Cardiac muscle cell (in vitro differentiated cells and primary cell): ENCODE measurements around the gene KRTAP17-1. TPM values are rescaled to one million over a fixed set of nuclear protein-coding genes. Genes with fewer than 3 reads are reported as not detected.
"Not testable (repeated sequence)": the region's sequence is repeated elsewhere in the genome, so short reads cannot be mapped to it uniquely, and the experiment has no call there.

Experiments used
- DNase-seq, 2 donors: peaks; one replicate each; pipeline versions ENCODE4 v3.0.0 to v3.0.0-alpha.2; 2010 to 2017; ENCODE audit warnings: low read depth in 1 of 2, low spot score in 1 of 2
- H3K27ac ChIP-seq: fragments of 200-600 bp; sonication (generic); 2 replicates; pipeline ENCODE4 v1.5.1; 2016
- H3K27me3 ChIP-seq: fragments of 200-600 bp; sonication (generic); 2 replicates; pipeline ENCODE4 v1.6.0; 2016; ENCODE audit warnings: control low read depth
- H3K36me3 ChIP-seq: fragments of 200-600 bp; sonication (generic); 2 replicates; pipeline ENCODE4 v1.5.1; 2016; ENCODE audit warnings: control low read depth
- H3K4me1 ChIP-seq: fragments of 200-600 bp; sonication (generic); 2 replicates; pipeline ENCODE4 v1.8.1; 2017; ENCODE audit warnings: low read depth, mild to moderate bottlenecking, mixed run types
- H3K4me3 ChIP-seq: fragments of 200-600 bp; sonication (generic); 2 replicates; pipeline ENCODE4 v1.5.1; 2016; ENCODE audit warnings: mild to moderate bottlenecking
- H3K9me3 ChIP-seq: fragments of 200-600 bp; sonication (generic); 2 replicates; pipeline ENCODE4 v1.5.1; 2017; ENCODE audit warnings: low read depth, mild to moderate bottlenecking, control low read depth
- polyA plus RNA-seq: library from polyadenylated mRNA; unstranded; fragments of >200 nt; fragmentation: Nextera tagmentation; extraction: Ambion mirVana; gene quantifications from 2 replicates; pipeline ENCODE4 v1.2.1, GENCODE V29; 2016
- total RNA-seq: library from RNA; depleted of rRNA; stranded (reverse); fragments of >200 nt; gene quantifications from 2 replicates; pipeline ENCODE4 v1.2.3, GENCODE V29; 2016
- TF ChIP-seq, protein P1 (sequence below): IDR thresholded peaks from 2 replicates; pipeline ENCODE4 v1.5.1; 2012; ENCODE audit warnings: low read depth, mild to moderate bottlenecking, low read length

Gene KRTAP17-1
- total and polyA plus RNA-seq, 2 experiments from 2014 or later, result not detected

DNA sequence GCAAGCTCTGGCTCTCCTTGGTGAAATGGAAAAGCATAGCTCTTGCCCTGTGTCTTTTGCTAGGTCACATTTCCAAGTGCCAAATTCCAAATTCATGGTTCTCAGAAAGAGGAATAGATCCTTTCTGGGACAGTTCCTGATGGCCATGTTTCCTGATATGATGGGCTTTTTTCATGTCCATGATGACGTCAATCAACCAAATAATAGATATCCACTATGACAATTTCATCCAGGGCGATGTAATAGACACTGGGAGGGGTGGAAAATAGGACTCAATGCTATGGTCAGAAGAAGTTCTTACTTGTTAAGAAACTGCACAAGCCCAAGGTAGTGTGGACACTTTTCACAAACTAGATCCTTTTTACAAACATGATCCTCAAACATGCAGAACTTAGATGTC lies 35.7 kb upstream of the KRTAP17-1 start:
- no peak for DNase-seq
- TF ChIP-seq, protein P1, sequence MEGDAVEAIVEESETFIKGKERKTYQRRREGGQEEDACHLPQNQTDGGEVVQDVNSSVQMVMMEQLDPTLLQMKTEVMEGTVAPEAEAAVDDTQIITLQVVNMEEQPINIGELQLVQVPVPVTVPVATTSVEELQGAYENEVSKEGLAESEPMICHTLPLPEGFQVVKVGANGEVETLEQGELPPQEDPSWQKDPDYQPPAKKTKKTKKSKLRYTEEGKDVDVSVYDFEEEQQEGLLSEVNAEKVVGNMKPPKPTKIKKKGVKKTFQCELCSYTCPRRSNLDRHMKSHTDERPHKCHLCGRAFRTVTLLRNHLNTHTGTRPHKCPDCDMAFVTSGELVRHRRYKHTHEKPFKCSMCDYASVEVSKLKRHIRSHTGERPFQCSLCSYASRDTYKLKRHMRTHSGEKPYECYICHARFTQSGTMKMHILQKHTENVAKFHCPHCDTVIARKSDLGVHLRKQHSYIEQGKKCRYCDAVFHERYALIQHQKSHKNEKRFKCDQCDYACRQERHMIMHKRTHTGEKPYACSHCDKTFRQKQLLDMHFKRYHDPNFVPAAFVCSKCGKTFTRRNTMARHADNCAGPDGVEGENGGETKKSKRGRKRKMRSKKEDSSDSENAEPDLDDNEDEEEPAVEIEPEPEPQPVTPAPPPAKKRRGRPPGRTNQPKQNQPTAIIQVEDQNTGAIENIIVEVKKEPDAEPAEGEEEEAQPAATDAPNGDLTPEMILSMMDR, result no peak
- no peaks in the 10 kb centered on the region for H3K4me1 ChIP-seq
- H3K27me3 ChIP-seq, result no peaks in the 10 kb centered on the region
- no peaks in the 10 kb centered on the region for H3K9me3 ChIP-seq
- no peak overlapping the region for H3K27ac ChIP-seq
- H3K36me3 ChIP-seq, result no peaks in the 10 kb centered on the region
- H3K4me3 ChIP-seq, result no peak overlapping the region

DNA sequence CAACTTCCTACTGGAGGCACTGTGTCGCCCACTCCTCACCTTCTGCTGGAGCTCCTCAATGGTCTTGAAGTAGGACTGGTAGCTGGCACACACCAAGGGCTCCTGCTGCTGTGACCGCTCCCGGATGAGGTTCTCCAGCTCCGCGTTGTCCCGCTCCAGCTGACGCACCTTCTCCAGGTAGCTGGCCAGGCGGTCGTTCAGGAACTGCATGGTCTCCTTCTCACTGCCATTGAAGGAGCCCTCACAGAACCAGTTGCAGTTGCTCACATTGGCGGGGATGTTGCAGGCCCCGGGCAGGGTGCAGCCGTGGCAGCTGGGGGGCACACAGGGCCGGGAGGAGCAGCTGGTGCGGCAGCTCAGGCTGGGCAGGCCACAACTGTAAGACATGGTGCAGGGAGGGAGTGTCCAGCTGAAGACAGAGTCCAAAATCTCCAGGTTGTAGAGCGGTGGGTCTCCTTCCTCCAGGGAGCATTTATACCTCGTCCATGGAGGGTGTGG lies 34.9 kb upstream of the KRTAP17-1 start, which contains the start of gene KRT33A:
Gene KRT33A, minus strand, starts transcription at position 448 of the 498 bp plus-strand sequence. Its CDS starts 61 bp downstream, at position 387.
- not testable (repeated sequence) for H3K9me3 ChIP-seq, H3K27ac ChIP-seq, DNase-seq, H3K4me3 ChIP-seq, H3K27me3 ChIP-seq, H3K4me1 ChIP-seq, H3K36me3 ChIP-seq

DNA sequence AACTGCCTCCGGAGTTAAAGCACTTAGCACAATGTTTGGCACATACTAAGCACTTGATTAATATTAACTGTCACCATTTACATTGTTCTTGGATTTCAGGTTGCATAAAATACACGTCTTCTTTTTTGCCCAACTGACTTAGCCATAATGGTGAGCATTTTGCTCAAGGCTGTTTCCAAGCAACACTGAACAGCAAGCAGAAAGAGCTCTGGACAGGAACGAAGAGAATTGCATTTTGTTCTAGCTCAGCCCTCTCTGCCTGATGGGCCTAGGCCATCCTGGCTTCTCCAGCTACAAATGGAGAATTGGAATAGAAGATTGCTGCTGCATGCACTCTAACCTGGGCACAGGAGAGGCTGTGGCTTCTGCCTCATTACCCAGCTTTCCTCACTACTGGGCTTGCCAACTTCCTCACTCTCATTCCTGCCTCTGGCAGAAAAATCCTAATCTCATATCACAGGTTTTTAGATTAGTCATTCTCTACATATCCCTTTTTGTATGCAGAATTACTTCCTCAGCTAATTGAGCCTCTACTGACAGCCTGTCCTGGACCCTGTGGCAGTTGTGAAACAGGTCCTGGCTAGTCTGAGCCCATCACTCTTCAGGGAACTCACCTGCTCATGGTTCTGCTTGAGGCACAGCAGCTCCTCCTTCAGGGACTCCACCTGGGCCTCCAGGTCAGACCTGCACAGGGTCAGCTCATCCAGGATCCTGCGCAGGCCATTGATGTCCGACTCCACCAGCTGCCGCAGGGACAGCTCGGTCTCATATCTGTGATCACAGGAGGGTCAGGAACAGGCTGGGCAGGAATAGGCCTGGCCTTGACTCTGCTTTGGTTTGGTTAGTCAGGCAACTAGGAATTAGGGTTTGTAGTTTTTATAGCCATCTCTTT lies 32.6 kb upstream of the KRTAP17-1 start:
- H3K9me3 ChIP-seq, result no peaks in the 10 kb centered on the region
- H3K36me3 ChIP-seq, result no peaks in the 10 kb centered on the region
- no peak overlapping the region for H3K4me3 ChIP-seq
- no peaks in the 10 kb centered on the region for H3K27me3 ChIP-seq
- no peaks in the 10 kb centered on the region for H3K4me1 ChIP-seq
- DNase-seq, result no peak
- no peak overlapping the region for H3K27ac ChIP-seq
- TF ChIP-seq, protein P1, result no peak

DNA sequence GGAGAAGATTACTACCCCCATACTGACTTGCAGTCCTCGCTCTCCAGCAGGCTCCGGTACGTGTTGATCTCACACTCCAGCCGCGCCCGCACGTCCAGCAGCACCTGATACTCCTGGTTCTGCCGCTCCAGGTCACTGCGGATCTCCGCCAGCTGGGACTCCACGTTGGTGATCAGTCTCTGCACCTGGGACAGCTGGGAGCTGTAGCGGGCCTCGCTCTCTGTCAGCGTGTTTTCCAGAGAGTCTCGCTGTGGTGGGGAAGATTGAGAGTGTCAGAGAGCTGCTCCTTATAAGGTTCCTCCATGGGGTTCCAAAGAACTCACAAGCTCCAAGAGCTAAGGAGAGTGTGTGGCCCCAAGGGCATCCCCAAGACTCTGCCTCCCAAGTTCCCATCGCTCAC lies 30.9 kb upstream of the KRTAP17-1 start:
- not testable (repeated sequence) for H3K9me3 ChIP-seq, H3K36me3 ChIP-seq, H3K4me3 ChIP-seq, H3K27me3 ChIP-seq, H3K27ac ChIP-seq, H3K4me1 ChIP-seq, DNase-seq

DNA sequence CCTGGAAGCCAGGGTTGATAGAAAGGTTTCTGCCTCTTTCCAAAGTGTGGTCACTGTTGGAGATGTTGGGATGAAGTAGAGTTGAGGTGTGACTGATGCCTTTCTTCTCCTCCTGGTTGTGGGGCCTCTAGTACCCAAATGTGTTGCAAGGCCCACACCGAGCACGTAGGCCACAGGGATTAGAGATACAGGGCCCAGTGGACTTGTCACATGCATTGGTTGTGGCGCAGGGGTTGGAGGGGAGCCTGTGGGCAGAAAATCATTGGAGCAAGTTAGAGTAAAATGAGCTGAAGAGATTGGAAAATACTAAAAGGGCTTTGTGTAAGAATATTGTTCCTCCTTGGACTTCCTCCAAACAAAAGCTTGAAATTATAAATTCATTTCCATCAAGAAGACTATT lies 30.5 kb upstream of the KRTAP17-1 start:
- Histone ChIP-seq H3K4me1 (no peaks in the 10 kb centered on the region), H3K9me3 (no peaks in the 10 kb centered on the region), H3K36me3 (no peaks in the 10 kb centered on the region), H3K4me3 (no peak overlapping the region), H3K27ac (no peak overlapping the region), H3K27me3 (no peaks in the 10 kb centered on the region)
- TF ChIP-seq, protein P1, result no peak
- no peak for DNase-seq

DNA sequence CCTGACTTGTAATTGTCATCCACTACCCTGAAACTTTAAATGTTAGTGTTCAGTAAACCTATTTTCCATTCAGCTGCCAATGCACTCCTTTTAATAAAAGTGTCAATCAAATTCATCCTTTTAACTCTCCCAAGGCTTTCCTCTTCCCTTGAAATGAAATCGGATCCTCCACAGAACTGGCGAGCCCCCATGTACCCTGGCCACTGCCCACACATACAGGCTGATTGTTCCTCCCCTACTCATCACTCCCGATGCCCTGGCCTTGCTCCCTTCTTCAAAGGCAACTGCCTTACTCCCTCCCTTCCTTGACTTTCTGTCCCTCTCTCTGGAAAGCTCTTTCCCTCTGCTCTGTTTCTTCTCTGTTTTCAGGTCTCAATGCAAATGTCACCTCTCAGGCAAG lies 27.5 kb upstream of the KRTAP17-1 start:
- no peaks in the 10 kb centered on the region for H3K9me3 ChIP-seq
- H3K4me3 ChIP-seq, result no peak overlapping the region
- H3K27ac ChIP-seq, result no peak overlapping the region
- no peaks in the 10 kb centered on the region for H3K4me1 ChIP-seq
- no peak for DNase-seq
- TF ChIP-seq, protein P1, result no peak
- no peaks in the 10 kb centered on the region for H3K27me3 ChIP-seq
- no peaks in the 10 kb centered on the region for H3K36me3 ChIP-seq
